ENCODE results near the gene FAM174B.

- TF ChIP-seq POLR2AphosphoS5 (IDR thresholded peaks at IDR 0.05; ENCODE audit: low read depth, low read length) (no peak), TAF1 (IDR thresholded peaks at IDR 0.05; ENCODE audit: borderline replicate concordance, insufficient read depth, low read length) (no peak), SIN3A (IDR thresholded peaks at IDR 0.05; ENCODE audit: borderline replicate concordance, insufficient read depth, low read length) (no peak), REST (IDR thresholded peaks at IDR 0.05; ENCODE audit: insufficient read depth in 1 of 2, low read depth in 2 of 2, low read length in 2 of 2) (no peak), FOXP2 (optimal IDR thresholded peaks at IDR 0.05; ENCODE audit: borderline replicate concordance, extremely low read depth, extremely low read length, insufficient read depth) (no peak)
Measured at GRCh38 chr15:92645051-92645631, 10.4 kb downstream of the FAM174B start.
